Stimulated activated CD8-positive, alpha-beta memory T cell treated with anti-CD3 and anti-CD28 coated beads, Interleukin-4, amount 100 ng/mL, for 48 hours (primary cell): ENCODE results near the gene IER5.

Source experiments
- DNase-seq: peaks from one replicate; pipeline ENCODE4 v3.0.0-alpha.2; 2020

The IER5 gene

DNA sequence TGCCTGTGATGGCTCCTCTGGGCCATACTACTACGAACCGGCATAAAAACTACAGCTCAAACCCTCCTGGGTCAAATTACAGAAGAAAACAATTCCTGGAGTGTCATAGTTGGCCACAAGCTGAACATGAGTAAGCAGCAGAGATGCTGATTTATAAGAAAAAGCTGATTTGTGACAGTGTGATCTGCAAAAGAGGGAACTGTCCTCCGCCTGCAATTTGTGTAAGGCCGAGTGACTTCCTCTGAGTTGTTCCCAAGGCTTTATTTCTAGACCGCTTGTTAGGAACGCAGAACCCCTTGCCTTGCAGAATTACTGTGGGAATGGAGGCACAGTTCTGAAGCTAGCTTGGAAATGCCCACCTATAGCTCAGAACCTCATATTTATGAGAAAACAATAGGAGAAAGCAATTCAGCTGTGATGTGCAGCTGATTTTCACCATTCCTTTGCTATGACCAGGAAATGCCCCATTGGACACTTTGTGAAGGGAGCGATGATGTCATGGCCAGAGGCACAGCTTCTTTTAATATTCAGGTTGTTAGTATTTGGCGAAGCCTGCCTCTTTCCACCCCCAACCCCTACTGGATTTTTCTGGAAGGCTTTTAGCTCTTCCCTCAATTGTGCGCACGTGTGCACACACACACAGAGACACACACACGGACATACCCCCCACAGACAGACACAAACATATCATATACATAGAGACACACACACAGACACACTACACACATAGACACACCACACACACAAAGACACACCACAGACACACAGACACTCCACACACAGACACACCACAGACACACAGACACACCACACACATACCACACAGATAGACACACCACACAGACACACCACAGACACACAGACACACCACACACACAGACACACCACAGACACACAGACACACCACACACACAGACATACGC, 47.6 kb downstream of the IER5 start:
- no peak for DNase-seq

DNA sequence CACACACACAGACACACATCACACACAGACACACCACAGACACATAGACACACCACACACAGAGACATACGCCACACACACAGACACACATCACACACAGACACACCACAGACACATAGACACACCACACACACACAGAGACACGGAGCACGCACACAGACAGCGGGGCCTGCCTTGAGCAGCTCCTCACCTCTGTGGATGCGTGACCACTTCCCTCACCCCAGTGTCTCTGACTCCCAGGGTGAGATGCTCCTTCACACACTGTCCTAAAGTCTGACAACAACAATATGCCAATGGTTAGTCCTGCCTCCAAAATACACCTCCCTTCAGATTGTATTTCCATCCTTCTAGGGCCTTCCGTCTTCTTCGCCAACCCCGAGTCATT, 48.2 kb downstream of the IER5 start:
- DNase-seq, result no peak

DNA sequence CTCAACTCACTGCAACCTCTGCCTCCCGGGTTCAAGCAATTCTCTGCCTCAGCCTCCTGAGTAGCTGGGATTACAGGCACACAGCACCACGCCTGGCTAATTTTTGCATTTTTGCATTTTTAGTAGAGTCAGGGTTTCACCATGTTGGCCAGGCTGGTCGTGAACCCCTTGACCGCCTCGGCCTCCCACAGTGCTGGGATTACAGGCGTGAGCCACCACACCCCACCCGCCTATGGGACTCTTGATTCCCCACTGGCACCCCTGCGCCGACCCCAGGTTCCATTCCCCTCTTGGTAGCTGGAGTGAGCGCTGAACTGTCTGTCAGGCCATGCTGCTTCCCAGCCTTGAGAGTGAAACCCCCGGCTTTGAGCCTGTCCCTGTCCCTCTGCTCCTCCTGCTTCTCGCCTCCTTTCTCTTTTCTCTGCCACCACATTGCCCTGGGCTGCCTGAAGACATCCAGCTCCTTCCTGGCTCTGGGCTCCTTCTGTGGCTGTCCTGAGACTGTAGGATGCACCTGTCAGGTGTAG, 48.8 kb downstream of the IER5 start:
- no peak for DNase-seq

DNA sequence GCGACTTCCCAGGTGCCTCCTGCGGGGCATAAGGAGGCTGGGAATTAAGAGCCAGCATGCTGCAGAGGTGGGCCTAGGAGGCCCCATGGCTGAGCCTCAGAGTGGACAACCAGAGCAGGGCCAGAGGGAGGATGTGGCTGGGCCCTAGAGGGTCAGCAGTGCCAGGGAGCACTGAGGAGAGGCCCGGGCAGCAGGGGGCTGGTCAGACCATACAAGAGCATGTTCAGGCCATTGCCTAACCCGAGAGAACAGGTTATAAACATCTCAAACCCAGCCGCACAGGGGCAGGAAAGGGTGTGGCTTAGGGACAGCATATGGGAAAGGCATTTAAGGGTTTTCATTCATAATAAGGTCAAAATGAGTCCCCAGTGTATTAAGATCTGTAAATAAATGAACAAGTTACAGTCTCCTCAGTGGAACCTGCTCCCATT, 51.1 kb downstream of the IER5 start:
- DNase-seq, result no peak

DNA sequence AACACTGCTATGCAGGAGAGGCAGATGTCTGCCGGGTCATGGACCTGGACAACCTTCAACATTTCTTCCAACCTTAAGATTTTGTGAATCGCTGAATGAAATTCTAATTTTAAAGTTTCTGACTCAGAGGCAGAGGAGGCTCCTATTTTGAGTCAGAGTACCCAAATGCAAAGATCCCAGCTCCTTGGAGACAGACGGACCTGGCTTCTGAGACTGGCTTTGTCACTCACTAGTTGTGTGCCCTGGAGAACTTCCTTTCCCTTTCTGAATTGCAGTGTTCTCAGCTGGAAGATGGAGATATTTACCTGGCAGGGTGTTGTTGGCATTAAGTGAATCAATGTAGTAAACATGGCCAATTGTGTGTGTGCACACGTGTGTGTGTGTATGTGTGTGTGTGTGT, 51.9 kb downstream of the IER5 start:
- DNase-seq, result no peak

DNA sequence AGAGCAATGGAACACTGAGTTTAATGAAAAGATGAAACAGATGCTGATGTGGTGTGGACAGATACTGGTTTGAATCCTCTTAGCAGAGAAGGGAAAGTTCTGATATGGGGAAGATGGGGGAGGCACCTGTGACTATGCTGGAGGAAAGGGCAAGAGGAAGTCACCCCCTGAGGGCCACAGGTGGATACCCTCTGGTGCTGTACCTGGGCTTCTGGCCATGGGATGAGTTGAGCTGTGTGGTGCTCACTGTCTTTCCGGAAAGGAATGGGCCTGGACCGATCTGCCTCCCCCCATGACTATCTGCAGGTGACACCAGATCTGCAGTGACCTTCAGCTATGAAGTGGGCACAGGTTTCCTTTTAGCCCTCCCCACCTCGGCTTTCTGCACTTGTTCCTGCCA, 52.4 kb downstream of the IER5 start:
- no peak for DNase-seq

DNA sequence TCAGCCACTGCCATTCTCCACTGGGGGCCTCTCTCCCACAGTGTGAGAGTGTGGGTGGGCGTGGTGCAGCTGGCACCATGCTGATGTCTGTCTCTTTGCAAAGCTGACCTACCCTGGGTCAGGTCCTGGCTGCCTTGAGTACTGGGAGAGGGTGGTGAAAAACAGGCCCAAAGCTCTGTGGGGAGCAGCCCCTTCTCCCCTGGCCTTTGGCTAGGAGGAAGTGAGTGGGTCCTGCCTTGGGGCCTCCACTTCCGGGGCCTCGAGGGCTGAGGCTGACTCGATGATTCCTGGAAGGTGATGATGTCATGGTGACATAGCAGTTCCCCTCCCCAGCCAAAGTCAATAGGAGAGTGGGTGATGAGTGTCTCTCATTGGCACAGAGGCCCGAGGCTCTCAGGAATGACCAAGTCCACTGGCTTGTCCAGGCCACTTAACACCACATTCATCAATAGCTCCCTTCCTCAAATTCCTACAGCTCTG, 53.0 kb downstream of the IER5 start:
- peak; percentile 79 for DNase-seq
